Mesendoderm (in vitro differentiated cells): ENCODE measurements around the gene PTP4A1. TPM values are rescaled to one million over a fixed set of nuclear protein-coding genes. Genes with fewer than 3 reads are reported as not detected.
A peak's percentile ranks its signal among the peaks of the same experiment; 100 is the strongest.
"Not testable (repeated sequence)": the region's sequence is repeated elsewhere in the genome, so short reads cannot be mapped to it uniquely, and the experiment has no call there.

Experiments used
- DNase-seq: peaks from one replicate; pipeline ENCODE4 v3.0.0; 2013
- H2AK5ac ChIP-seq: 2 replicates; pipeline ENCODE4 v1.6.1; 2013; ENCODE audit warnings: low read length, inconsistent platforms
- H2BK120ac ChIP-seq: 2 replicates; pipeline ENCODE4 v1.6.1; 2013; ENCODE audit warnings: low read depth, mild to moderate bottlenecking, low read length, moderate library complexity, mixed read lengths
- H2BK15ac ChIP-seq: replicated peaks from 2 replicates; pipeline ENCODE4 v1.6.1; 2013; ENCODE audit warnings: low read depth, mild to moderate bottlenecking, moderate library complexity
- H2BK5ac ChIP-seq: 2 replicates; pipeline ENCODE4 v1.6.1; 2013; ENCODE audit warnings: low read length, inconsistent platforms
- H3K18ac ChIP-seq: 2 replicates; pipeline ENCODE4 v1.6.1; 2013; ENCODE audit warnings: mild to moderate bottlenecking, low read length, mixed read lengths
- H3K23ac ChIP-seq: one replicate; pipeline ENCODE4 v1.6.1; 2013; ENCODE audit warnings: low read length
- H3K27ac ChIP-seq: 2 replicates; pipeline ENCODE4 v1.5.1; 2013; ENCODE audit warnings: low read depth, mild to moderate bottlenecking, inconsistent platforms, low read length, moderate library complexity
- H3K27me3 ChIP-seq: 2 replicates; pipeline ENCODE4 v1.6.1; 2013; ENCODE audit warnings: low read length, control low read depth, mild to moderate bottlenecking, inconsistent platforms; ENCODE audit not compliant: insufficient read depth, poor library complexity
- H3K36me3 ChIP-seq: 2 replicates; pipeline ENCODE4 v1.6.1; 2013; ENCODE audit warnings: low read length, inconsistent platforms; ENCODE audit not compliant: control insufficient read depth, insufficient read depth
- H3K4ac ChIP-seq: one replicate; pipeline ENCODE4 v1.6.1; 2013; ENCODE audit warnings: low read depth, mild to moderate bottlenecking, low read length, moderate library complexity
- H3K4me1 ChIP-seq: 2 replicates; pipeline ENCODE4 v1.6.1; 2013; ENCODE audit warnings: low read depth, low read length, inconsistent platforms; ENCODE audit not compliant: control insufficient read depth
- H3K4me2 ChIP-seq: 2 replicates; pipeline ENCODE4 v1.6.1; 2013; ENCODE audit warnings: low read length
- H3K4me3 ChIP-seq: 2 replicates; pipeline ENCODE4 v1.5.1; 2013; ENCODE audit warnings: mild to moderate bottlenecking, low read length
- H3K56ac ChIP-seq: one replicate; pipeline ENCODE4 v1.6.1; 2013; ENCODE audit warnings: low read length
- H3K79me1 ChIP-seq: 2 replicates; pipeline ENCODE4 v1.6.1; 2013; ENCODE audit warnings: low read length, inconsistent platforms
- H3K79me2 ChIP-seq: 2 replicates; pipeline ENCODE4 v1.6.1; 2013; ENCODE audit warnings: mild to moderate bottlenecking, low read length; ENCODE audit not compliant: control insufficient read depth, insufficient read depth
- H3K9ac ChIP-seq: 2 replicates; pipeline ENCODE4 v1.6.1; 2013; ENCODE audit warnings: low read length, inconsistent platforms
- H4K5ac ChIP-seq: one replicate; pipeline ENCODE4 v1.6.1; 2013; ENCODE audit warnings: low read length
- H4K8ac ChIP-seq: one replicate; pipeline ENCODE4 v1.6.1; 2013; ENCODE audit warnings: low read depth, mild to moderate bottlenecking, control low read depth, low read length, moderate library complexity
- WGBS: extraction: QIAGEN DNeasy Blood & Tissue Kit; methylation state at CpG from one replicate; pipeline ENCODE4 v1.1.7; 2013; ENCODE audit warnings: low lambda C conversion rate, missing lambda C conversion rate; ENCODE audit not compliant: insufficient coverage; ENCODE audit errors: extremely low coverage; 5-methylcytosine and 5-hydroxymethylcytosine counted together
- polyA plus RNA-seq, 2 experiments: library from polyadenylated mRNA; stranded (reverse); fragments of 200-250 nt; gene quantifications; one replicate each; pipeline ENCODE4 v1.2.3, GENCODE V29; 2013

PTP4A1 gene
- 62.5 TPM for polyA plus RNA-seq (2013, experiment 1 of 2)
- polyA plus RNA-seq (2013, experiment 2 of 2): 62.7 TPM

- Histone ChIP-seq H4K8ac (peak within 1 kb of the TSS; percentile 83), H3K79me1 (no peaks in the 10 kb centered on the region), H2BK5ac (peak within 1 kb of the TSS; percentile 43), H3K27ac (peak within 1 kb of the TSS; percentile 96), H4K5ac (no peak within 1 kb of the TSS), H3K56ac (peak within 1 kb of the TSS; percentile 98), H3K79me2 (peaks cover 31% of the 10 kb centered on the region), H2BK120ac (peak within 1 kb of the TSS; percentile 11), H3K18ac (peak within 1 kb of the TSS; percentile 99), H3K27me3 (no peaks in the 10 kb centered on the region), H2BK15ac (no peak within 1 kb of the TSS), H2AK5ac (no peak within 1 kb of the TSS), H3K4me1 (no peaks in the 10 kb centered on the region), H3K4me2 (peak within 1 kb of the TSS; percentile 94), H3K36me3 (no peaks in the 10 kb centered on the region), H3K4me3 (peak within 1 kb of the TSS; percentile 81), H3K4ac (peak within 1 kb of the TSS; percentile 77), H3K23ac (peak within 1 kb of the TSS; percentile 83), H3K9ac (peak within 1 kb of the TSS; percentile 87)
- WGBS: no CpG with 5 or more reads among the region's 73 CpGs
- DNase-seq: peak; percentile 99
Observed at GRCh38 chr6:63572044-63572746, at the start of gene PTP4A1, which contains the start of gene LOC128125822. Gene PTP4A1 (plus strand): TSS chr6:63572480. CDS start chr6:63576881, 4,401 bp downstream. Gene LOC128125822 (plus strand): TSS chr6:63572480.

GRCh38 chr6:63522911-63523287 lies 49.4 kb upstream of the PTP4A1 start:
- not testable (repeated sequence) for H3K4me1 ChIP-seq, H3K36me3 ChIP-seq, H3K56ac ChIP-seq, H3K4ac ChIP-seq, H3K18ac ChIP-seq, H3K23ac ChIP-seq, H3K9ac ChIP-seq, H4K8ac ChIP-seq, H2BK5ac ChIP-seq, H3K27me3 ChIP-seq, H2BK120ac ChIP-seq, H3K27ac ChIP-seq, H3K4me2 ChIP-seq, H3K79me1 ChIP-seq, H2BK15ac ChIP-seq, H4K5ac ChIP-seq, H2AK5ac ChIP-seq, H3K4me3 ChIP-seq, DNase-seq, H3K79me2 ChIP-seq
- WGBS: no CpG with 5 or more reads among the region's 7 CpGs

DNA sequence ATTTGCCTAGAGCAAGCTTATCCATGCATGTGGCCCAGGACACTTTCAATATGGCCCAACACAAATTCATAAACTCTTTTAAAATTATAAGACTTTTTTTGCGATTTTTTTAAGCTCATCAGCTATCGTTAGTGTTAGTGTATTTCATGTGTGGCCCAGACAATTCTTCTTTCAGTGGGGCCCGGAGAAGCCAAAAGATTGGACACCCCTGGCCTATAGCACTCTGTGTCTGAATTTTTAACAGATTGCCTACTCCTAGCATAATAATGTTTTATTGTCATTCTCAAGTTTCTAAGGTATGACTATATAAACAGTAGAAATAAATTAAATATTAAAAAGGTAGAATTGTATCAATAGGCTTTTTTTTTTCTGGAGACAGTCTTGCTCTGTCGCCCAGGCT lies 48.6 kb upstream of the PTP4A1 start:
- H4K5ac ChIP-seq: no peak overlapping the region
- no peak overlapping the region for H2BK120ac ChIP-seq
- no peak overlapping the region for H4K8ac ChIP-seq
- H3K4me1 ChIP-seq: no peaks in the 10 kb centered on the region
- no peak overlapping the region for H3K23ac ChIP-seq
- no peaks in the 10 kb centered on the region for H3K79me1 ChIP-seq
- no peak overlapping the region for H3K9ac ChIP-seq
- no peak overlapping the region for H3K27ac ChIP-seq
- H3K56ac ChIP-seq: no peak overlapping the region
- no peak overlapping the region for H2BK5ac ChIP-seq
- H3K4me3 ChIP-seq: no peak overlapping the region
- H3K79me2 ChIP-seq: no peaks in the 10 kb centered on the region
- no peak overlapping the region for H3K18ac ChIP-seq
- H3K4ac ChIP-seq: no peak overlapping the region
- WGBS: no CpG with 5 or more reads among the region's 4 CpGs
- no peak for DNase-seq
- no peak overlapping the region for H3K4me2 ChIP-seq
- H3K36me3 ChIP-seq: no peaks in the 10 kb centered on the region
- H2AK5ac ChIP-seq: no peak overlapping the region
- H2BK15ac ChIP-seq: no peak overlapping the region
- no peaks in the 10 kb centered on the region for H3K27me3 ChIP-seq

DNA sequence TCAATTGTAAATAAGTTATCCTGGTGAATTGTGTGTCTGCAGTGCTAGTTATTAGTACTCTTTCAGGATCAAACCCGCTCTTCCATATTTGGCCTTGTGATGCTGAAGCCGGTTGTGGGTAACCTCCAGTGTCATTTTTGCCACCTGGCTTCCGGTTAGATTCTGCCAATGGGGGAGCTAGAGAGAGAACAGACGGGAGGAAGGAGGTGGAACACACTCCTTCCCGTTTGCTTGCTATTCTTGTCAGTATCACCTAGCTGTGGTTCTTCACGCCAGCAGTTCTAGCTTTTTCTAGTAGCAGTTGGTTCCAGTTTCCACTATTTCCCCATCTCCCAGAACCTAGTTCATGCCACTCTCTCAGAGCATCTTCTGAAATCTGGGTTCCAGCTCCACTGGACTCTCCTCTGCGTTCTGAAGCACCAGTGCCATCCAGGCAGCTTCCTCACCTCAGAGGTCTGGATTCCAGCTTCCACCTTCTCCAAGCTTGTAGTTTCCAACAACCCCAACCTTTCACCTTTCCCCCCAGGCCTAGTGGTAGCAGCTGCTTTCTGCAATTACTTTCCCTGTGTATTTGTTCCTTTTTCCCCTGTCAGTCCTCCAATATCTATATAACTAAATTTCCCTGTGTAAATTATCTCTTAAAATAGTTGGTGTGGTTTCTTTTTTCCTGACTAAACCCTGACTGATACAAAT lies 46.9 kb upstream of the PTP4A1 start:
- Histone ChIP-seq H2BK15ac (no peak overlapping the region), H3K27ac (no peak overlapping the region), H3K56ac (no peak overlapping the region), H4K5ac (no peak overlapping the region), H3K36me3 (no peaks in the 10 kb centered on the region), H2BK5ac (no peak overlapping the region), H3K79me2 (no peaks in the 10 kb centered on the region), H3K27me3 (no peaks in the 10 kb centered on the region), H3K4me1 (no peaks in the 10 kb centered on the region), H3K4ac (no peak overlapping the region), H3K79me1 (no peaks in the 10 kb centered on the region), H2AK5ac (no peak overlapping the region), H4K8ac (no peak overlapping the region), H3K4me2 (no peak overlapping the region), H3K23ac (no peak overlapping the region), H3K9ac (no peak overlapping the region), H3K18ac (no peak overlapping the region), H2BK120ac (no peak overlapping the region), H3K4me3 (no peak overlapping the region)
- no CpG with 5 or more reads among the region's 7 CpGs for WGBS
- DNase-seq: peak; percentile 25

DNA sequence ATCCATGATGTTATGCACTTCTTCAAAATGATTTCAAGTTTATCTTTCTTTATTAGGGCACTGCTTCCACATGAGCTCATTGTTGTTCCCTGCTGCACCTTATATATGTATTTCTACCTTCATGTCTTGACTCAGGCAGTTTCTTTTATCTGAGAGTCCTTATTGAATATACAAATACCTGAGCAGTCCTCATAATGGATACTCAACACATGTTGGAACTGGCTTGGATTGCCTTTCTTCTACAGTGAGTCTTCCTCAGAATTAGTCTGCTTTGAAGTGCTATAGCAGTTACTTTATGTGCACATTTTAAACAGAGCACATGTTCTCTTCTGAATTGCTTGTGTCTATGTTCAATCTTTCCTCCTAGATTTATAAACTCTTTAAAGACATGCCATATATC lies 45.3 kb upstream of the PTP4A1 start:
- H3K4ac ChIP-seq: no peak overlapping the region
- H3K9ac ChIP-seq: no peak overlapping the region
- no peak overlapping the region for H3K4me2 ChIP-seq
- no peak overlapping the region for H3K23ac ChIP-seq
- DNase-seq: no peak
- H3K18ac ChIP-seq: no peak overlapping the region
- no peak overlapping the region for H2BK120ac ChIP-seq
- no peak overlapping the region for H3K27ac ChIP-seq
- no peaks in the 10 kb centered on the region for H3K4me1 ChIP-seq
- H3K36me3 ChIP-seq: no peaks in the 10 kb centered on the region
- no peaks in the 10 kb centered on the region for H3K79me1 ChIP-seq
- no peak overlapping the region for H3K4me3 ChIP-seq
- H4K5ac ChIP-seq: no peak overlapping the region
- no peak overlapping the region for H2BK15ac ChIP-seq
- no peak overlapping the region for H2BK5ac ChIP-seq
- no peaks in the 10 kb centered on the region for H3K79me2 ChIP-seq
- H2AK5ac ChIP-seq: no peak overlapping the region
- no peaks in the 10 kb centered on the region for H3K27me3 ChIP-seq
- no peak overlapping the region for H4K8ac ChIP-seq
- H3K56ac ChIP-seq: no peak overlapping the region
